Lower lobe of right lung (tissue), 2 donors: Measurements from ENCODE around the gene NRCAM. TPM values are rescaled to one million over a fixed set of nuclear protein-coding genes. Genes with fewer than 3 reads are reported as not detected.

Experiments used
- ATAC-seq, 2 donors: fragments of 200-7000 bp; cut with Tn5 transposase; one replicate each; pipeline ENCODE4 v1.9.1; 2020 to 2022; ENCODE audit warnings: mild to moderate bottlenecking in 2 of 2, moderate library complexity in 2 of 2
- DNase-seq: peaks from one replicate; pipeline ENCODE4 v3.0.0-alpha.2; 2020
- H3K27ac ChIP-seq: fragments of 200-600 bp; one replicate; pipeline ENCODE4 v1.8.0; 2022
- H3K27me3 ChIP-seq: fragments of 200-600 bp; one replicate; pipeline ENCODE4 v1.8.0; 2022; ENCODE audit warnings: low read depth
- H3K36me3 ChIP-seq: fragments of 200-600 bp; one replicate; pipeline ENCODE4 v1.8.0; 2022; ENCODE audit warnings: mild to moderate bottlenecking
- H3K4me1 ChIP-seq: fragments of 200-600 bp; one replicate; pipeline ENCODE4 v1.8.0; 2022
- H3K4me3 ChIP-seq: fragments of 200-600 bp; one replicate; pipeline ENCODE4 v1.8.0; 2022; ENCODE audit warnings: mild to moderate bottlenecking
- H3K9me3 ChIP-seq: fragments of 200-600 bp; one replicate; pipeline ENCODE4 v1.8.0; 2022
- CTCF ChIP-seq: fragments of 200-600 bp; IDR thresholded peaks from one replicate; pipeline ENCODE4 v1.8.0; 2022; ENCODE audit warnings: antibody characterized with exemption, mild to moderate bottlenecking
- intact Hi-C: fragments of 100-400 bp; cut with DNase I; formaldehyde crosslinking; loops from one replicate; pipeline ENCODE4 v1.11.0; 2022
- total RNA-seq: library from RNA; stranded (reverse); fragmentation: NEBNext Ultra II Directional; extraction: Animal tissue kit (Norgen Biotek cat#: 25700); gene quantifications from one replicate; pipeline ENCODE4 v1.2.1, GENCODE V29; 2021
- donor health status: DM: no; HTN: yes; CAD: no; lungs with severe emphysema.

The NRCAM gene
- total RNA-seq, 1 donor from 2014 or later: 2.6 TPM

GRCh38 chr7:108142675-108143259, 313.5 kb downstream of the NRCAM start:
- Histone ChIP-seq H3K9me3 (no peaks in the 10 kb centered on the region), H3K27me3 (no peaks in the 10 kb centered on the region), H3K4me1 (peaks cover 8% of the 10 kb centered on the region), H3K4me3 (no peak overlapping the region), H3K36me3 (no peaks in the 10 kb centered on the region), H3K27ac (no peak overlapping the region)
- intact Hi-C loops: no loop called here
- ATAC-seq (no peak), DNase-seq (no peak)
- TF ChIP-seq CTCF: no peak

- no peaks in the 10 kb centered on the region for H3K36me3 ChIP-seq
- peaks cover 8% of the 10 kb centered on the region for H3K4me1 ChIP-seq
- intact Hi-C loops: no loop called here
- H3K27ac ChIP-seq: no peak overlapping the region
- no peaks in the 10 kb centered on the region for H3K9me3 ChIP-seq
- H3K27me3 ChIP-seq: no peaks in the 10 kb centered on the region
- DNase-seq: no peak
- H3K4me3 ChIP-seq: no peak overlapping the region
- no peak for ATAC-seq
- TF ChIP-seq CTCF: no peak
These were observed 314.1 kb downstream of the NRCAM start for GRCh38 chr7:108142180-108142579.

- Histone ChIP-seq H3K9me3 (no peaks in the 10 kb centered on the region), H3K27me3 (no peaks in the 10 kb centered on the region), H3K4me1 (no peaks in the 10 kb centered on the region), H3K27ac (no peak overlapping the region), H3K4me3 (no peak overlapping the region), H3K36me3 (no peaks in the 10 kb centered on the region)
- intact Hi-C loops: no loop called here
- ATAC-seq (no peak), DNase-seq (no peak)
- no peak for TF ChIP-seq CTCF
These were observed 315.6 kb downstream of the NRCAM start for GRCh38 chr7:108140671-108141070.

- DNase-seq: no peak
- Histone ChIP-seq H3K4me3 (no peak overlapping the region), H3K27me3 (no peaks in the 10 kb centered on the region), H3K9me3 (no peaks in the 10 kb centered on the region), H3K27ac (no peak overlapping the region), H3K36me3 (no peaks in the 10 kb centered on the region), H3K4me1 (no peaks in the 10 kb centered on the region)
- intact Hi-C loops: no loop called here
- no peak for TF ChIP-seq CTCF
- ATAC-seq: no peak
These were observed 317.3 kb downstream of the NRCAM start for GRCh38 chr7:108138911-108139310.

- ATAC-seq (no peak), DNase-seq (no peak)
- no peaks in the 10 kb centered on the region for H3K9me3 ChIP-seq
- no peaks in the 10 kb centered on the region for H3K36me3 ChIP-seq
- intact Hi-C loops: no loop called here
- no peak for TF ChIP-seq CTCF
- no peaks in the 10 kb centered on the region for H3K4me1 ChIP-seq
- no peak overlapping the region for H3K4me3 ChIP-seq
- no peak overlapping the region for H3K27ac ChIP-seq
- no peaks in the 10 kb centered on the region for H3K27me3 ChIP-seq
These were observed 318.2 kb downstream of the NRCAM start for GRCh38 chr7:108137993-108138392.

- Histone ChIP-seq H3K36me3 (no peaks in the 10 kb centered on the region), H3K4me1 (no peaks in the 10 kb centered on the region)
- intact Hi-C loops: no loop called here
These were observed 319.2 kb downstream of the NRCAM start for GRCh38 chr7:108137040-108137439.

More at GRCh38 chr7:108137040-108137439, 319.2 kb downstream of the NRCAM start:
- Histone ChIP-seq H3K4me3 (no peak overlapping the region), H3K27me3 (no peaks in the 10 kb centered on the region), H3K27ac (no peak overlapping the region), H3K9me3 (no peaks in the 10 kb centered on the region)
- no peak for TF ChIP-seq CTCF
- ATAC-seq (no peak), DNase-seq (no peak)
